HEK293T (cell line): ENCODE data around the gene C18orf63.

Experiments used
- BHLHE40 ChIP-seq: fragments of 450-650 bp; IDR thresholded peaks from 2 replicates; pipeline ENCODE4 v1.6.1; 2016; ENCODE audit warnings: mild to moderate bottlenecking, moderate library complexity, borderline replicate concordance
- NFRKB ChIP-seq: fragments of 450-650 bp; IDR thresholded peaks from 2 replicates; pipeline ENCODE4 v1.6.1; 2016; ENCODE audit warnings: mild to moderate bottlenecking, moderate library complexity
- SP1 ChIP-seq: fragments of 450-650 bp; IDR thresholded peaks from 2 replicates; pipeline ENCODE4 v1.6.1; 2017
- SUZ12 ChIP-seq: fragments of 450-650 bp; IDR thresholded peaks from 2 replicates; pipeline ENCODE4 v1.6.1; 2016; ENCODE audit warnings: mild to moderate bottlenecking

DNA sequence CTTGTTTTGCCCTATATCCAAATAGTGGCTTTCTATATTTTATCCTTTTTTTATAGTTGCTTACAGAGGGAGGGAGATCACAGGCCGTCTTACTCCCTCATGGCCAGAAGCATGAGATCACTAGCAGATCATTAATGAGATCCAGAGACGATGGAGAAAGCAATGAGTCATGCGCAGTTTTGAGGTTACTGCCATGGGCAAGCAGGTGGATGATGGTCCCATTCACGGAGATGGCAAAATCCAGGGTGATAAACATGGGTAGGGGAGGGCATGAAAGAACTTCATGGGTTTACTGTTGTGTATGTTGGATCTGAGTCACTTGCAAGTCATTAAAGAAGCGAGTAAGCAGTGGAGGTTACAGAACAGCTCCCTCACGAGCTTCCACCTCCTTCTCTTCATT lies 60.4 kb downstream of the C18orf63 start:
- TF ChIP-seq BHLHE40 (no peak), SP1 (no peak), NFRKB (no peak), SUZ12 (no peak)
